PFSK-1 (cell line): Measurements from ENCODE around the gene GSTO2.

Experiments
- FOXP2 ChIP-seq: optimal IDR thresholded peaks from 2 replicates; pipeline ENCODE3; 2011; ENCODE audit warnings: borderline replicate concordance, control low read depth, inconsistent platforms; ENCODE audit not compliant: insufficient read depth; ENCODE audit errors: extremely low read length, extremely low read depth
- POLR2AphosphoS5 ChIP-seq: IDR thresholded peaks from 2 replicates; pipeline ENCODE4 v1.6.1; 2012; ENCODE audit warnings: low read depth, mild to moderate bottlenecking, control low read depth, low read length, moderate library complexity
- SIN3A ChIP-seq: IDR thresholded peaks from 2 replicates; pipeline ENCODE4 v1.6.1; 2012; ENCODE audit warnings: mild to moderate bottlenecking, low read length, moderate library complexity, borderline replicate concordance; ENCODE audit not compliant: insufficient read depth
- TAF1 ChIP-seq: IDR thresholded peaks from 2 replicates; pipeline ENCODE4 v1.6.1; 2012; ENCODE audit warnings: low read length, control low read depth, borderline replicate concordance; ENCODE audit not compliant: insufficient read depth
- TF ChIP-seq, protein P1 (sequence below), 2 experiments: IDR thresholded peaks; 2 replicates each; pipeline versions ENCODE4 v1.6.1 to v1.8.0; 2011 to 2012; ENCODE audit warnings: low read depth in 2 of 2, low read length in 2 of 2, control low read depth in 1 of 2, inconsistent platforms in 1 of 2, mild to moderate bottlenecking in 1 of 2, moderate library complexity in 1 of 2; ENCODE audit not compliant: insufficient read depth in 1 of 2

DNA sequence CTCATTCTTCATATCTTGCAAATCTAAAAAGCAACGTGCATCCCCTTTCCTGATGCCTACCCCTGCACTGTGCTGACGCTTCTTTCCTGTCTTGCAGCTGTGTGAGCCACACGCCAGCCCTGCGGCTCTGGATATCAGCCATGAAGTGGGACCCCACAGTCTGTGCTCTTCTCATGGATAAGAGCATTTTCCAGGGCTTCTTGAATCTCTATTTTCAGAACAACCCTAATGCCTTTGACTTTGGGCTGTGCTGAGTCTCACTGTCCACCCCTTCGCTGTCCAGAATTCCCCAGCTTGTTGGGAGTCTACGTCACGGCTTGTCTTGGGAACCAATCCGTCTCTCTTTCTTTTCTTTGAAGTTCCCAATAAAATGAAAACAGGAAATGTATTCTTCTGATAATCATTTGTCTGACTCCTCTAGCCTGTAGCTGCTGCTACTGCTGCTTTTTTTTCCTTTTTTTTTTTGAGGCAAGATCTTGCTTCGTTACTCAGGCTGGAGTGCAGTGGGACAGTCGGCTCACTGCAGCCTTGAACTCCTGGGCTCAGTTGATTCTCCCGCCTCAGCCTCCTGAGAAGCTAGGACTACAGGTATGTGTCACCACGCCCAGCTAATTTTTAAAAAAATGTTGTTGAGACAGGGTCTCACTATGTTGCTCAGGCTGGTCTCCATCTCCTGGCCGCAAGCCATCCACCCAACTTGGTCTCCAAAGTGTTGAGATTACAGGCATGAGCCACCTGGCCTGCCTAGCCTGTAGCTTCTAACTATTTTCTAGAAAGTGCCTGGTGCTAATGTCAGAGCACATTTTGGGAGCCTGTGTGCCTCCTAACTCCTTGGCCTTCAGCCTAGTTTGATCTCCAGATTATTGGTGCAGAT, 30.3 kb downstream of the GSTO2 start:
- TF ChIP-seq FOXP2, result no peak
- TF ChIP-seq POLR2AphosphoS5, result no peak
- no peak for TF ChIP-seq SIN3A
- TF ChIP-seq TAF1, result 0 out of 2 replicates have a peak, but pooled peaks have one; percentile 23
- TF ChIP-seq, protein P1, sequence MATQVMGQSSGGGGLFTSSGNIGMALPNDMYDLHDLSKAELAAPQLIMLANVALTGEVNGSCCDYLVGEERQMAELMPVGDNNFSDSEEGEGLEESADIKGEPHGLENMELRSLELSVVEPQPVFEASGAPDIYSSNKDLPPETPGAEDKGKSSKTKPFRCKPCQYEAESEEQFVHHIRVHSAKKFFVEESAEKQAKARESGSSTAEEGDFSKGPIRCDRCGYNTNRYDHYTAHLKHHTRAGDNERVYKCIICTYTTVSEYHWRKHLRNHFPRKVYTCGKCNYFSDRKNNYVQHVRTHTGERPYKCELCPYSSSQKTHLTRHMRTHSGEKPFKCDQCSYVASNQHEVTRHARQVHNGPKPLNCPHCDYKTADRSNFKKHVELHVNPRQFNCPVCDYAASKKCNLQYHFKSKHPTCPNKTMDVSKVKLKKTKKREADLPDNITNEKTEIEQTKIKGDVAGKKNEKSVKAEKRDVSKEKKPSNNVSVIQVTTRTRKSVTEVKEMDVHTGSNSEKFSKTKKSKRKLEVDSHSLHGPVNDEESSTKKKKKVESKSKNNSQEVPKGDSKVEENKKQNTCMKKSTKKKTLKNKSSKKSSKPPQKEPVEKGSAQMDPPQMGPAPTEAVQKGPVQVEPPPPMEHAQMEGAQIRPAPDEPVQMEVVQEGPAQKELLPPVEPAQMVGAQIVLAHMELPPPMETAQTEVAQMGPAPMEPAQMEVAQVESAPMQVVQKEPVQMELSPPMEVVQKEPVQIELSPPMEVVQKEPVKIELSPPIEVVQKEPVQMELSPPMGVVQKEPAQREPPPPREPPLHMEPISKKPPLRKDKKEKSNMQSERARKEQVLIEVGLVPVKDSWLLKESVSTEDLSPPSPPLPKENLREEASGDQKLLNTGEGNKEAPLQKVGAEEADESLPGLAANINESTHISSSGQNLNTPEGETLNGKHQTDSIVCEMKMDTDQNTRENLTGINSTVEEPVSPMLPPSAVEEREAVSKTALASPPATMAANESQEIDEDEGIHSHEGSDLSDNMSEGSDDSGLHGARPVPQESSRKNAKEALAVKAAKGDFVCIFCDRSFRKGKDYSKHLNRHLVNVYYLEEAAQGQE (IDR thresholded peaks at IDR 0.05; ENCODE audit: insufficient read depth in 1 of 2, low read depth in 2 of 2, low read length in 2 of 2), result 0 out of 4 replicates have a peak, but pooled peaks of 1 of the 2 experiments have one; percentile 9
